ENCODE data around the gene JMJD1C.
"Not testable (repeated sequence)": the region's sequence is repeated elsewhere in the genome, so short reads cannot be mapped to it uniquely, and the experiment has no call there.

JMJD1C gene, protein sequence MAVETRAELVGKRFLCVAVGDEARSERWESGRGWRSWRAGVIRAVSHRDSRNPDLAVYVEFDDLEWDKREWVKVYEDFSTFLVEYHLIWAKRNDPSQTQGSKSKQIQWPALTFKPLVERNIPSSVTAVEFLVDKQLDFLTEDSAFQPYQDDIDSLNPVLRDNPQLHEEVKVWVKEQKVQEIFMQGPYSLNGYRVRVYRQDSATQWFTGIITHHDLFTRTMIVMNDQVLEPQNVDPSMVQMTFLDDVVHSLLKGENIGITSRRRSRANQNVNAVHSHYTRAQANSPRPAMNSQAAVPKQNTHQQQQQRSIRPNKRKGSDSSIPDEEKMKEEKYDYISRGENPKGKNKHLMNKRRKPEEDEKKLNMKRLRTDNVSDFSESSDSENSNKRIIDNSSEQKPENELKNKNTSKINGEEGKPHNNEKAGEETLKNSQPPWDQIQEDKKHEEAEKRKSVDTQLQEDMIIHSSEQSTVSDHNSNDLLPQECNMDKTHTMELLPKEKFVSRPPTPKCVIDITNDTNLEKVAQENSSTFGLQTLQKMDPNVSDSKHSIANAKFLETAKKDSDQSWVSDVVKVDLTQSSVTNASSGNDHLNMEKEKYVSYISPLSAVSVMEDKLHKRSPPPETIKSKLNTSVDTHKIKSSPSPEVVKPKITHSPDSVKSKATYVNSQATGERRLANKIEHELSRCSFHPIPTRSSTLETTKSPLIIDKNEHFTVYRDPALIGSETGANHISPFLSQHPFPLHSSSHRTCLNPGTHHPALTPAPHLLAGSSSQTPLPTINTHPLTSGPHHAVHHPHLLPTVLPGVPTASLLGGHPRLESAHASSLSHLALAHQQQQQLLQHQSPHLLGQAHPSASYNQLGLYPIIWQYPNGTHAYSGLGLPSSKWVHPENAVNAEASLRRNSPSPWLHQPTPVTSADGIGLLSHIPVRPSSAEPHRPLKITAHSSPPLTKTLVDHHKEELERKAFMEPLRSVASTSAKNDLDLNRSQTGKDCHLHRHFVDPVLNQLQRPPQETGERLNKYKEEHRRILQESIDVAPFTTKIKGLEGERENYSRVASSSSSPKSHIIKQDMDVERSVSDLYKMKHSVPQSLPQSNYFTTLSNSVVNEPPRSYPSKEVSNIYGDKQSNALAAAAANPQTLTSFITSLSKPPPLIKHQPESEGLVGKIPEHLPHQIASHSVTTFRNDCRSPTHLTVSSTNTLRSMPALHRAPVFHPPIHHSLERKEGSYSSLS (N-terminal part only)

GRCh38 chr10:63465293-63466143, at the start of gene JMJD1C:
TSS of gene JMJD1C (minus strand) at chr10:63465977. CDS start at chr10:63465662, 315 bp downstream.
- in situ Hi-C loops (cut with HindIII; ENCODE audit: low sequenced_read_pairs) = no loop called here

GRCh38 chr10:63515002-63515763, 49.4 kb upstream of the JMJD1C start:
- in situ Hi-C loops (cut with HindIII; ENCODE audit: low sequenced_read_pairs) = loop anchor here (25.0 kb wide), 1 partner anchor 197 kb away; no protein-coding TSS in a partner anchor

GRCh38 chr10:63506554-63506953, 40.8 kb upstream of the JMJD1C start:
- in situ Hi-C loops (cut with HindIII; ENCODE audit: low sequenced_read_pairs) = loop anchor here (25.0 kb wide), 1 partner anchor 206 kb away; no protein-coding TSS in a partner anchor

DNA sequence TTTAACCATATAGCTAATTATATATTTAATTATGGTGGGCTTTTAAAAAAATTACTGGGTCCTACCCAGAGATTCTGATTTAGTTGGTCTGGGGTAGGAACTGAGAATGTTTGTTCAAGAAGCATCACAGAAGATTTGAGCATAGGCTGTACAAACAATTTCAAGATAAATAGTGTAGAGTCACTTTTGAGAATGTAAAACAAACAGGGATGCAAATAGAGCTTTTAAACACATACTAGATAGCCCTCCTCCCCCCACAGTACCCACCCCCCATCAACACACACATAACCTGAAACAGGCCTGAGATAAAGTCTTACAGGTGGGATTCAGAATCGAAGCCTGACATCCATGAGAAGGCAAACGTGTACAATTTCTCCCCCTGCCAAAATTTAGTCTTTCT, 39.8 kb upstream of the JMJD1C start:
- in situ Hi-C loops (cut with HindIII; ENCODE audit: low sequenced_read_pairs) = loop anchor here (25.0 kb wide), 1 partner anchor 207 kb away; no protein-coding TSS in a partner anchor

DNA sequence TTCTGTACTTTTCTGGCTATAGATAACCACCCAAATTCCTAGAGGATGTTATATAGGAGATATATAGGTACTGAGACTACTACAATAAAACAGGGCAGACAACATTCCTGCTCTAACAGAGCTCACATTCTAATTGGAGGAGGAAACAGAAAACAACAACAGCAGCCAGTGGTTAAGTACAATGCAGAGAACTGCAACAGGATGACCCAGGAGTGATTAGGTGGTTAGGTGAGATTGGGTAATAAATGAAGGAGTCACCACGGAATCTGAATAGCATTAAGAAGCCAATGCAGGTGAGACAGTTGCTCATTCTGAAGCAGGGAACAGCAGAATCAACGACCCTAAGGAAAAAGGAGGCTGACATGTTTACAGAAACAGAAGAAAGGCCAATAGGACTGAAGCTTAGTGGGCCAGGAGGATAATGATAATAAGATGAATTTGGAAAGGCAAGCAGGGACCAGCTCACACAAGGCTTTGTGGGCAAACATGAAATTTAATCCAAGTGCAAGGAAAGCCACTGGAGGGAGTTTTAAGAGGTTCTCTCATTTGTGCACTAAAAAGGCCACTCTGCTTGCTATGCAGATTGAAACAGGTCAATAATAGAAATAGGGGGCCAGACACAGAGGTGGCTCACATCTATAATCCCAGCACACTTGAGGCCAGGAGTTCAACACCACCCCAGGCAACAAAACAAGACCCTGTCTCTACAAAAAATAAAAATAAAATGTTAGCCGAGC, 38.5 kb upstream of the JMJD1C start:
- in situ Hi-C loops (cut with HindIII; ENCODE audit: low sequenced_read_pairs) = loop anchor here (25.0 kb wide), 1 partner anchor 208 kb away; no protein-coding TSS in a partner anchor

DNA sequence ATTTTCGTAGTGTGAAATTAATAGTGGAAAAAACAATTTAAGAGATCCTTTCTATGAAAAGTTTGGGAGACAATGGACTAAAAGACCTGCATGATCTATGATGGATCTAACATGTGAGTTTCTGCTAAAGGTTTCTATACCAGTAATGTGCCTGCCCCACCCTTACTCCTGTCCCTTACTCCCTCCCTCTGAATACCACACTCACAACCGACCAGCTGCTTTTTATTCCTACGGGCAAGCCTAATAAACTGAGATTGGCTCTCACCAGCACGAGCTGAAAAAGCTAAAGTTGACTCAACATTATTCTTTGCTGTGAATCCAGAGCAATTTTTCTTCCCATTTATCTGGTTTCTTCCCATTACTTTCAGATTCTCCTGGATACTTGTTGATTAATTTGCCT, 37.6 kb upstream of the JMJD1C start:
- in situ Hi-C loops (cut with HindIII; ENCODE audit: low sequenced_read_pairs) = loop anchor here (25.0 kb wide), 1 partner anchor 209 kb away; no protein-coding TSS in a partner anchor

DNA sequence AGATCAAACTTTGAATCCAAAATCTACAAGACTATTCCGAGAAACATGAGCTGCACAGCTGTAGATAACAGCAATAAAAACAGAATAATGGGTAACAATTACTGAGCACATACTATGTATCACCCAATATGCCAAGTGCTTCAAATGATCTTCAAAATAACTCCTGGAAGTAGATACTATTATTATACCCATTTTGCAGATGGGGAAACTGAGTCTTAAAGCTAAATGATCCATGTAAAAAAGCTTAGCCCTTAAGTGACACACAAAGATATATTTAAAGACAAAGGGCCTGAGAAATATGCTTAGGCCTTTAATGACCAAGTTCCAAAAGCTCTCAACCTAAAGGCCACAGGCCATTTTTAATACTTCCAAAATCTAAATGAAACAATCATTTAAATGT, 37.1 kb upstream of the JMJD1C start:
- in situ Hi-C loops (cut with HindIII; ENCODE audit: low sequenced_read_pairs) = loop anchor here (25.0 kb wide), 1 partner anchor 209 kb away; no protein-coding TSS in a partner anchor

DNA sequence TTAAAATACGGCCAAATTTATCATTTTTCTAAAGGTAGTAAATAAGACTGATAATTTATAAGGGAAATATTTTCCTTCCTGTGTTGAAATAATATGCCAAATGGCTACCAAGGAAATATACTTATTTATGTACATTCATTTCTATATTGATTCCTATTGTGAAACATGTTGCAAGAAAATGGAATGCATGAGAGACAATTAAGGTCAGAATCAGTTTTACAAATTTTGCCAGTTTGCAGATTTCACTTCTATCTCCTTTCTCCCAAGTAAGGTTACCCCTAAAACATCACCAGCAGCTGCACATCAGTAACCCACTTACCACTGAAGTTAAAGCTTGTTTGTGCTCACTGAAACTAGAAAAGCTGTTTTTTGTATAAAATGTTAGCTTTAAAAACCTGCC, 36.2 kb upstream of the JMJD1C start:
- in situ Hi-C loops (cut with HindIII; ENCODE audit: low sequenced_read_pairs) = loop anchor here (25.0 kb wide), 1 partner anchor 210 kb away; no protein-coding TSS in a partner anchor

GRCh38 chr10:63500551-63500950, 34.8 kb upstream of the JMJD1C start:
- in situ Hi-C loops (cut with HindIII; ENCODE audit: low sequenced_read_pairs) = loop anchor here (25.0 kb wide), 1 partner anchor 212 kb away; no protein-coding TSS in a partner anchor

- in situ Hi-C loops (cut with HindIII; ENCODE audit: low sequenced_read_pairs) = no loop called here
Observed at GRCh38 chr10:63498665-63499064, 32.9 kb upstream of the JMJD1C start.

GRCh38 chr10:63497321-63497720, 31.5 kb upstream of the JMJD1C start:
- in situ Hi-C loops (cut with HindIII; ENCODE audit: low sequenced_read_pairs) = no loop called here

- in situ Hi-C loops (cut with HindIII; ENCODE audit: low sequenced_read_pairs) = no loop called here
Observed at GRCh38 chr10:63496561-63496960, 30.8 kb upstream of the JMJD1C start.

DNA sequence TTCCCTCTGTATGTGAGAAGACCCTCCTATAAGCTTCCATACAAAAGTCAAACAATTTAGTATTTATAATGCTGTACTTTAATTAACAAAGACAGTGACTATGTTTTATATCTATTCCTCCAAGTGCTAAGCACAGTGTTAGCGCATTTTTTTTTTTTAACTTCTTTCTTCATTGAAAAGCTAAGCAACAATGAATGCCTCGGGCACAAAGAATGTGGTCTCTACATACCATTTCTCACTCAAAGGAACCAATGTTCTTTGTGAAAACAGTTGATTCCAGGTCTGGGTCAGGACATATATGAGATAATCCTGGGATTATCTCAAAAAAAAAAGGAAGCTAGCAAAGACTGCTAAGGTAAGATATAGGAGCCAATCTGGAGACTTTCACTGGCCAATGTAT, 29.2 kb upstream of the JMJD1C start:
- in situ Hi-C loops (cut with HindIII; ENCODE audit: low sequenced_read_pairs) = no loop called here

DNA sequence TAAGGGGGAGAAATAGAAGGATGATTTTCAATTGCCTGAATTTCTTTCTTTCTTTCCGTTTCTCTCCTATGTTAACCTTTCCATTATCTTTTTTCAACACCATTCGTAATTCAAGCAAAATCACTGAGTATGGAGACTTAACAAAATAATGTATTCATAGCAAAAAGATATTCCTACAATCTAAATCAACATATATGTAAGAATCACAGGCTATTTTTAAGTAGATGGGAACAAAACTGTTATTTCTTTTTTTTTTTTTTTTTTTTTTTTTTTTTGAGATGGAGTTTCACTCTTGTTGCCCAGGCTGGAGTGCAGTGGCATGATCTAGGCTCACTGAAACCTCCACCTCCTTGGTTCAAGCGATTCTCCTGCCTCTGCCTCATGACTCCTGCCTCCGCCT, 27.2 kb upstream of the JMJD1C start:
- in situ Hi-C loops (cut with HindIII; ENCODE audit: low sequenced_read_pairs) = no loop called here

GRCh38 chr10:63492317-63492690, 26.5 kb upstream of the JMJD1C start:
- in situ Hi-C loops (cut with HindIII; ENCODE audit: low sequenced_read_pairs) = not testable (repeated sequence)

- in situ Hi-C loops (cut with HindIII; ENCODE audit: low sequenced_read_pairs) = no loop called here
Observed at GRCh38 chr10:63491588-63492316, 26.0 kb upstream of the JMJD1C start.

DNA sequence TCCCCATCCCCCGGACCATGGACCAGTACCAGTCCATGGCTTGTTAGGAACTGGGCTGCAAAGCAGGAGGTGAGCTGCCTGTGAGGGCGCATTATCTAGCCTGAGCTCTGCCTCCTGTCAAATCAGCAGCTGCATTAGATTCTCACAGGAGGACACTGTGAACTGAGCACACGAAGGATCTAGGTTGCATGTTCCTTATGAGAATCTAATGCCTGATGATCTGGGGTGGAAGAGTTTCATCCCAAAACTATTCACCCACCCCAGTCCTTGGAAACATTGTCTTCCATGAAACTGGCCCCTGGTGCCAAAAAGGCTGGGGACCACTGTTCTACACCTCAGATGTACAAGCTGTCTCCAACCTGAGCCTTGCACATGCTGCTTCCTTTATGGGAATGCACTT, 24.1 kb upstream of the JMJD1C start:
- in situ Hi-C loops (cut with HindIII; ENCODE audit: low sequenced_read_pairs) = no loop called here

GRCh38 chr10:63487990-63488389, 22.2 kb upstream of the JMJD1C start:
- in situ Hi-C loops (cut with HindIII; ENCODE audit: low sequenced_read_pairs) = no loop called here

Data from endothelial cell of hepatic sinusoid (primary cell).